ENCODE data around the gene TLR8. TPM values are rescaled to one million over a fixed set of nuclear protein-coding genes. Genes with fewer than 3 reads are reported as not detected.

TLR8 gene
- total RNA-seq, 1 donor from 2014 or later, result 35.4 TPM

GRCh38 chrX:12885508-12885907 is 20.9 kb upstream of the TLR8 start:
- Histone ChIP-seq H3K9me3 (no peaks in the 10 kb centered on the region), H3K27ac (no peak overlapping the region), H3K27me3 (ENCODE audit: low read depth) (no peaks in the 10 kb centered on the region), H3K4me1 (no peaks in the 10 kb centered on the region), H3K4me3 (no peak overlapping the region), H3K36me3 (no peaks in the 10 kb centered on the region)
- DNase-seq (no peak), ATAC-seq (no peak)
- intact Hi-C loops (cut with DNase I), result no loop called here
- TF ChIP-seq CTCF (IDR thresholded peaks at IDR 0.05), result no peak

DNA sequence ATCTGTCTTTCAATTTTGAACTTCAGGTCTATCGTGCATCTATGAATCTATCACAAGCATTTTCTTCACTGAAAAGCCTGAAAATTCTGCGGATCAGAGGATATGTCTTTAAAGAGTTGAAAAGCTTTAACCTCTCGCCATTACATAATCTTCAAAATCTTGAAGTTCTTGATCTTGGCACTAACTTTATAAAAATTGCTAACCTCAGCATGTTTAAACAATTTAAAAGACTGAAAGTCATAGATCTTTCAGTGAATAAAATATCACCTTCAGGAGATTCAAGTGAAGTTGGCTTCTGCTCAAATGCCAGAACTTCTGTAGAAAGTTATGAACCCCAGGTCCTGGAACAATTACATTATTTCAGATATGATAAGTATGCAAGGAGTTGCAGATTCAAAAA is 19.9 kb upstream of the TLR8 start:
- intact Hi-C loops (cut with DNase I), result no loop called here
- H3K4me3 ChIP-seq, result no peak overlapping the region
- no peaks in the 10 kb centered on the region for H3K4me1 ChIP-seq
- H3K36me3 ChIP-seq, result no peaks in the 10 kb centered on the region
- no peak for TF ChIP-seq CTCF (IDR thresholded peaks at IDR 0.05)
- no peak for ATAC-seq
- no peak overlapping the region for H3K27ac ChIP-seq
- H3K9me3 ChIP-seq, result no peaks in the 10 kb centered on the region
- no peak for DNase-seq
- no peaks in the 10 kb centered on the region for H3K27me3 ChIP-seq (ENCODE audit: low read depth)

DNA sequence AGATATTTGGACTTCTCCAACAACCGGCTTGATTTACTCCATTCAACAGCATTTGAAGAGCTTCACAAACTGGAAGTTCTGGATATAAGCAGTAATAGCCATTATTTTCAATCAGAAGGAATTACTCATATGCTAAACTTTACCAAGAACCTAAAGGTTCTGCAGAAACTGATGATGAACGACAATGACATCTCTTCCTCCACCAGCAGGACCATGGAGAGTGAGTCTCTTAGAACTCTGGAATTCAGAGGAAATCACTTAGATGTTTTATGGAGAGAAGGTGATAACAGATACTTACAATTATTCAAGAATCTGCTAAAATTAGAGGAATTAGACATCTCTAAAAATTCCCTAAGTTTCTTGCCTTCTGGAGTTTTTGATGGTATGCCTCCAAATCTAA is 19.3 kb upstream of the TLR8 start:
- no peaks in the 10 kb centered on the region for H3K27me3 ChIP-seq (ENCODE audit: low read depth)
- no peak overlapping the region for H3K4me3 ChIP-seq
- intact Hi-C loops (cut with DNase I), result no loop called here
- no peak for TF ChIP-seq CTCF (IDR thresholded peaks at IDR 0.05)
- DNase-seq, result no peak
- no peaks in the 10 kb centered on the region for H3K9me3 ChIP-seq
- H3K27ac ChIP-seq, result no peak overlapping the region
- H3K36me3 ChIP-seq, result no peaks in the 10 kb centered on the region
- no peaks in the 10 kb centered on the region for H3K4me1 ChIP-seq
- ATAC-seq, result no peak

- no peaks in the 10 kb centered on the region for H3K9me3 ChIP-seq
- DNase-seq, result no peak
- no peaks in the 10 kb centered on the region for H3K4me1 ChIP-seq
- intact Hi-C loops (cut with DNase I), result no loop called here
- H3K4me3 ChIP-seq, result no peak overlapping the region
- H3K36me3 ChIP-seq, result no peaks in the 10 kb centered on the region
- no peak overlapping the region for H3K27ac ChIP-seq
- TF ChIP-seq CTCF (IDR thresholded peaks at IDR 0.05), result no peak
- H3K27me3 ChIP-seq (ENCODE audit: low read depth), result no peaks in the 10 kb centered on the region
- no peak for ATAC-seq
These were observed 18.7 kb upstream of the TLR8 start for GRCh38 chrX:12887767-12888166.

DNA sequence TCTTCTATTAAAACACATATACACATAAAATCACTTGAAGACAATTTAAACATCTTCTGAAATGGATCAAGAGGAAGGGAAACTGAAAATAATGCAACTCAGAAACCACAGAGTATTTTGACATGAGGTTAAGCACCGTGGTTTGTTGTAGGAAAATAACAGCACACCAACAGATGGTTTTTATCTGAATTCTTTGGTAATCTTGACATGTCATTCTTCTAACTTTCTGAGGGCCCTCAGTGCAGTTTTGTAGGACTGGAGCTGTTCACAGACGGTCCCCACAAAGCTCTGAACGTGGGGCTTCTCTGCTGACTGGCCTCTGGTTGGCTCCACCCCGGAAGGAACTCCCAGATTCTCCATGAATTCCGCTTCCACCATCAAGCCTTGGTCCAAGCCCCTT is 16.0 kb upstream of the TLR8 start:
- no peak overlapping the region for H3K4me3 ChIP-seq
- H3K27me3 ChIP-seq (ENCODE audit: low read depth), result no peaks in the 10 kb centered on the region
- H3K36me3 ChIP-seq, result no peaks in the 10 kb centered on the region
- no peak for DNase-seq
- H3K4me1 ChIP-seq, result no peaks in the 10 kb centered on the region
- intact Hi-C loops (cut with DNase I), result no loop called here
- no peak for ATAC-seq
- TF ChIP-seq CTCF (IDR thresholded peaks at IDR 0.05), result no peak
- H3K27ac ChIP-seq, result no peak overlapping the region
- H3K9me3 ChIP-seq, result no peaks in the 10 kb centered on the region

- H3K27me3 ChIP-seq (ENCODE audit: low read depth), result no peaks in the 10 kb centered on the region
- DNase-seq (no peak), ATAC-seq (peak in 1 of 2 donors; percentile 31)
- H3K36me3 ChIP-seq, result no peaks in the 10 kb centered on the region
- H3K4me3 ChIP-seq, result no peak overlapping the region
- no peaks in the 10 kb centered on the region for H3K4me1 ChIP-seq
- intact Hi-C loops (cut with DNase I), result no loop called here
- H3K27ac ChIP-seq, result no peak overlapping the region
- no peak for TF ChIP-seq CTCF (IDR thresholded peaks at IDR 0.05)
- no peaks in the 10 kb centered on the region for H3K9me3 ChIP-seq
These were observed 15.2 kb upstream of the TLR8 start for GRCh38 chrX:12891171-12891570.
